Stimulated activated CD8-positive, alpha-beta memory T cell treated with anti-CD3 and anti-CD28 coated beads, Interleukin-7, amount 100 ng/mL, for 24 hours (primary cell): Measurements from ENCODE around the gene CARS2.
A peak's percentile ranks its signal among the peaks of the same experiment; 100 is the strongest.
"Not testable (repeated sequence)": the region's sequence is repeated elsewhere in the genome, so short reads cannot be mapped to it uniquely, and the experiment has no call there.

ENCODE experiments used
- DNase-seq: peaks from one replicate; pipeline ENCODE4 v3.0.0-alpha.2; 2020; ENCODE audit warnings: low read depth

Gene CARS2

GRCh38 chr13:110705826-110706569, at the start of gene CARS2:
Gene CARS2, minus strand, starts transcription at chr13:110706116. Its CDS starts 23 bp downstream, at chr13:110706093.
- DNase-seq: peak; percentile 86

DNA sequence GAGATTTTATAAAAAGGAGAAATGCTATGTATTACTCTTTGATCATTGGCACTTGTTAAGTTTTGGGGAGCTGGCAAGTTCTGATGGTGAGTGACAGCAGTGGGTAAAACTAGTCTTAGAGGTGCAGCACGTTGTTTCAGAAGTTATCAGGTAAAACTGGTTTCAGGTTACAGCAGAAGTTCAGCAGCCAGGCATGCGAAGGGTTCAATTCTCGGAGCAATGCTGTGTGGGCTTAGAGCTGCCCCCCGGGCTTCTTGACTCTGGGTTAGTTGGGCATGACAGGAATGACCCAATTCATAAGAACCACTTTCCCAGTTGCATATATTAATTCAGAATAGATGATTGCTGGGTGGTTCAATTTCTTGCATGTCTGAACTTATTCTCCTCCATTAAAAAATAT, 42.4 kb upstream of the CARS2 start:
- DNase-seq: no peak

DNA sequence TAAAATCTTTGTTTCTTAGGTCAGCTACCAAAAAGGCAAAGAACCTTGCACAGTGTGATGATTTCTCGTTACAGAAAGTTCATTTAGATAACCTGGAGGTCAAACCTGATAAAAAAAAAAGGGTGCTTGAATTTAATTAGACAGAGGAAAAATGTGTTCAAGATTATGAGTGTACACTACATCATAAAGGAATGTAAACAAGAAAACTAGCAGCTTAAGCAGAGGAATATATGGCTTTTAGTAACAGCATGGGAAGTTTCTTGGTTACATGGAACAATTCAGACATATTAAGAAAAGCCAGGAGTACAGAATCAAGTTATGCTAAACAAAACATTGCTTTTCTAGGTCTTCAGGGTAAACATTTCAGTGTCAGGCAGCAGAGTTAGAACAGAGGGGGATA, 40.5 kb upstream of the CARS2 start:
- DNase-seq: no peak

DNA sequence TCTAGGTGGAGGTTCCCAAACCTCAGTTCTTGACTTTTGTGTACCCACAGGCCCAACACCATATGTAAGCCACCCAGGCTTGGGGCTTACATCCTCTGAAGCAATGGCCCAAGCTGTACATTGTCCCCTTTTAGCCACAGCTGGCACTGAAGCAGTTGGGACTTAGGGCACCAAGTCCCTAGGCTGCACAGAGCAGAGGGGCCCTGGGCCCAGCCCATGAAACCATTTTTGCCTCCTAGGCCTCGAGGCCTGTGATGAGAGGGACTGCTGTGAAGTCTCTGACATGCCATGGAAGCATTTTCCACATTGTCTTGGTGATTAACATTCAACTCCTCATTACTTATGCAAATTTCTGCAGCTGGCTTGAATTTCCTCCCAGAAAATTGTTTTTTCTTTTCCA, 37.8 kb upstream of the CARS2 start:
- DNase-seq: no peak

DNA sequence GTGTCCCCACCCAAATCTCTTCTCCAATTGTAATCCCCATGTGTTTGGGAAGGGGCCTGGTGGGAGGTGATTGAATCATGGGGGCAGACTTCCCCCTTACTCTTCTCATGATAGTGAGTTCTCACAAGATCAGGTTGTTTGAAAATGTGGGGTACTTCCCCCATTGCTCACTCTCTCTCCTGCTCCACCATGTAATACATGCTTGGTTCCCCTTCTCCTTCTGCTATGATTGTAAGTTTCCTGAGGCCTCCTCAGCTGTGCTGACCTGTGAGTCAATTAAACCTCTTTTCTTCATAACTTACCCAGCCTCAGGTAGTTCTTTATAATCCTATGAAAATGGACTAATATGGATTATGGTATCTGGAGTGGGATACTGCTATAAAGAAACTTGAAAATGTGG, 31.6 kb upstream of the CARS2 start:
- no peak for DNase-seq

DNA sequence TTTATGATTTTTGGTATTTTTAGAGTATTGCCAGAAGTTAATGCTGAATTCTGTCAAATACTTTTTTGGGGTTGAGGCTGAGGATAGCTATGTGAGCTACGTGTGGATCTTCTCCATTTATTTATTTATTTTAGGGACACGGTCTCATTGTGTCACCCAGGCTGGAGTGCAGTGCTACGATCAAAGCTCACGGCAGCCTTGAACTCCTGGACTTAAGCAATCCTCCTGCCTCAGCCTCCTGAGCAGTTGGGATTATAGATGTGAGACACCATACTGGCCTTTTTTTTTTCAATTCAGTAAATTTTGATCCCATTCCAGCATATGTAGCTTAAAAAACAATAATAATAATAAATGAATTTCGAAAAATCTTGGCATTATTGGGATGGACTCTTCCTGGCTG, 28.6 kb upstream of the CARS2 start:
- DNase-seq: no peak

DNA sequence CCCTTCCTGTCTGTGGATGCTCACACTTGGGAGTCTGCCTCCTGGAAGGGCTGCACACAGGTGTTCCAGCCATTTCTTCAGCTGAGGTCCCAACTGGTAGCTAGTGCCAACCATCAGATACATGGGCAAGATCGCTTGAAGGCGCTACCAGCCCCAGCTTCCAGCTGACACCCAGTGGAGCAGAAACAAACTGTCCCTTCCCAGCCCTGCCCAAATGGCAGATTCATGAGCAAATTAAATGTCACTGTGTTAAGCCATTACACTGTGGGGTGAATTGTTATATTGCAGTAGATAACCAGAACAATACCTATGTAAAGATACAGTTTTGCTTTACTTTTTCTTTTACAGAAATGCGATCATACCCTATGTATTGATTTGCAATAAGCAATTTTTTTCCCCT, 25.2 kb upstream of the CARS2 start:
- DNase-seq: no peak

- DNase-seq: peak; percentile 48
Measured at GRCh38 chr13:110726726-110727125, 20.8 kb upstream of the CARS2 start.

- DNase-seq: not testable (repeated sequence)
Measured at GRCh38 chr13:110726153-110726552, 20.2 kb upstream of the CARS2 start.

- DNase-seq: no peak
Measured at GRCh38 chr13:110723598-110723997, 17.7 kb upstream of the CARS2 start.

- no peak for DNase-seq
Measured at GRCh38 chr13:110722971-110723370, 17.1 kb upstream of the CARS2 start.

- no peak for DNase-seq
Measured at GRCh38 chr13:110719036-110719710, 13.3 kb upstream of the CARS2 start.

GRCh38 chr13:110716247-110716515, 10.3 kb upstream of the CARS2 start:
- no peak for DNase-seq

GRCh38 chr13:110715395-110716246, 9.7 kb upstream of the CARS2 start:
- peak; percentile 86 for DNase-seq

- DNase-seq: no peak
Measured at GRCh38 chr13:110714797-110715394, 9.0 kb upstream of the CARS2 start.

GRCh38 chr13:110713981-110714796, 8.3 kb upstream of the CARS2 start:
- DNase-seq: peak; percentile 44

DNA sequence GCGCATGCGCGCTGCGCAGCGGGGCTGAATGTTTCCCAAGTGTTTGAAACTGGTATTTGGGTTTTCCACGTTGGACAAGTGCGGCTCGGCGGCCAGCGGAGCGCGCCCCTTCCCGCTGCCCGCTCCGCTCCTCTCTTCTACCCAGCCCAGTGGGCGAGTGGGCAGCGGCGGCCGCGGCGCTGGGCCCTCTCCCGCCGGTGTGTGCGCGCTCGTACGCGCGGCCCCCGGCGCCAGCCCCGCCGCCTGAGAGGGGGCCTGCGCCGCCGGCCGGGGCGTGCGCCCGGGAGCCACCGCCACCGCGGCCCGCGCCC, 7.7 kb upstream of the CARS2 start, which contains the start of gene ING1:
Gene ING1 (plus strand): TSS at position 59 of the 311 bp plus-strand sequence. CDS start 450 bp downstream, outside the sequence.
- no peak for DNase-seq

DNA sequence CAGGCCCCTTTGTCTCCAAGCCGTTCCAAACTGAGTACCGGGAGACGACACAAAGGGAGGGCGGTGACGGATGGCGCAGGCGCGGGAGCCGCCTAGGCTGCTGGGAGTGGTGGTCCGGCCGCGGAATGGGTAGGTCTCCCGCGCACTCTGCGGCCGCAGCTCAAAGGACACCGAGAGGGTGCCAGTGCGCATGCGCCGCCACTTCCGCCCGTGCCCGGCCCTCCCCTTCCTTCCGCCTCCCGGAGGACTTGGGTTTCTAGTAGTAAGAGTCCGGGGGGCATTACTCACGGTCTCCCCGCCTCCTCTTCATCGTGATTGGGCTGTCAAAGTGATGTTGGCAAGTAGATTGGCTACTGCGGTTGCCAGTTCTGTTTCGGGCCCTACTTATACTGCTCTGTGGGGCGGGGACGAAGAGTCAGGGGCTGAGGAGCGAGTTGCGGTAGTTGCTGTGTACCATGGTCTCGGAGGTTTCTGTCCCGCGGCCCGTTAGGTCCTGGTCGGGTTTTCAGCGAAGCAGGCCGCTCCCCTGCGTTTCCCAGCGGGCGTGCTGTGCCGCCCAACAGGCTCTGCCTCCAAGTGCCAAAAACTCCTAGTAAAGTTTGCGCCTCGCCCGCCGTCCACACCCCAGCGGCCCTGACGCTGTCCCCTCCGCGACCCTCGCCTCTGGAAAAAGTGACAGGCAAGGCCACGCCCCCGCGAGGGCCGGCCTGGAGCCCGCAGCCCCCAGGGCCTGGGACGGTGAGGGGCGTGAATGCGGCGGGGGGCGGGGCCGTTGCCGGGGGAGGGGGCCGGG, 7.1 kb upstream of the CARS2 start:
- peak; percentile 99 for DNase-seq

DNA sequence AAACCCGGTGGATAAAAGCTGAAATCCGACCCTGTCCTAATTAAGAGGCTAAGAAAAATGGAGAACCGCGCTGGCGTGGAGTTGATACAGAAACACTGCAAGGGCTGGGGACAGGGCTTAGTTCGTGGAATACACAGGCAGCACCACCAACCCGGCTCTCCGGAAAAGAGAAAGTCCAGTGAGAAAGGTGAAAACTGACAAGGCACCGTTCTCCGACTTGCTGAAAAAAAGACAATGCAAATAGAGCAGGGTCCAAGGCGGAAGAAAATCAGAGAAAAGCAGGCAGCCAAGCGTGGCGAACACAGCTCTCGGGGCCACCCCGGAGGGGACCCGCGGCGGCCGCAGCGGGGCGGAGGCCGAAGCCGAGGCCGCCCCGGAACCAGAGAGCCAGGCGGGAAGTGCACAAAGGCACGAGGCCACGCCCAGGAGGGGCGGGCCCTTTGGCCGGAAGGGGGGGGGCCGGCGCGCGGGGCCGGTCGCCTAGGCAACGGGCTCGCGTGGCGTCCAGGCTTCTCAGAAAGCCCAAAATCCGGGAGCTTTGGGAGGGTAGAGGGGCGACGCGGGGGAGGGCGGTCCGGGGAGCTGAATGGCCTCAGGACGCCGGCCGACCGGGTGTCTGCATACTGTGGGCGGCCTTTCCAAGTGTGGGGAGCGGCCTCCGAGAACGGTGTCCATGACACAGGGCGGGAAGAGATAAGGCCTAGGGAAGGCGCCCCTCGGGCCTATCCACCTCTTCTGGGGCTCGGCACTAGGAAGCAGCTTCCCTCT, 6.3 kb upstream of the CARS2 start:
- peak; percentile 71 for DNase-seq
